HEK293 (cell line): ENCODE data around the gene HSCB.

Experiments
- ZBTB17 ChIP-seq: fragments of 450-650 bp; formaldehyde crosslinking; IDR thresholded peaks from 2 replicates; pipeline ENCODE4 v1.5.1; 2016; ENCODE audit warnings: missing biosample characterization, missing genetic modification characterization
- ZNF121 ChIP-seq: fragments of 450-650 bp; formaldehyde crosslinking; IDR thresholded peaks from 2 replicates; pipeline ENCODE4 v1.5.1; 2016; ENCODE audit warnings: missing biosample characterization, missing genetic modification characterization
- ZNF274 ChIP-seq, 2 experiments: fragments of 200-500 bp in 1 of 2; fragments of 450-650 bp in 1 of 2; sonication (Bioruptor generic) in 1 of 2; formaldehyde crosslinking in 1 of 2; IDR thresholded peaks; 2 replicates each; pipeline versions ENCODE4 v1.5.1 to v1.6.1; 2014 to 2016; ENCODE audit warnings: borderline replicate concordance in 1 of 2, inconsistent platforms in 1 of 2, low read length in 1 of 2, missing biosample characterization in 1 of 2, missing genetic modification characterization in 1 of 2
- ZNF510 ChIP-seq: fragments of 450-650 bp; formaldehyde crosslinking; IDR thresholded peaks from 2 replicates; pipeline ENCODE4 v1.5.1; 2018; ENCODE audit warnings: mild to moderate bottlenecking, missing genetic modification characterization, missing biosample characterization; ENCODE audit not compliant: insufficient replicate concordance
- ZNF530 ChIP-seq: fragments of 450-650 bp; formaldehyde crosslinking; IDR thresholded peaks from 2 replicates; pipeline ENCODE4 v1.5.1; 2016; ENCODE audit warnings: low read depth, missing biosample characterization, missing genetic modification characterization
- ZNF76 ChIP-seq: fragments of 450-650 bp; formaldehyde crosslinking; IDR thresholded peaks from 2 replicates; pipeline ENCODE4; 2016; ENCODE audit warnings: low read depth, missing biosample characterization, missing genetic modification characterization, borderline replicate concordance
- ZNF830 ChIP-seq: fragments of 450-650 bp; IDR thresholded peaks from 2 replicates; pipeline ENCODE4 v1.5.0; 2018; ENCODE audit warnings: missing biosample characterization, missing genetic modification characterization, low read depth, mild to moderate bottlenecking, moderate library complexity
- TF ChIP-seq, protein P1 (sequence below): fragments of 450-650 bp; formaldehyde crosslinking; IDR thresholded peaks from 2 replicates; pipeline ENCODE4 v1.5.1; 2016; ENCODE audit warnings: missing biosample characterization, missing genetic modification characterization
- TF ChIP-seq, protein P2 (sequence below): fragments of 450-650 bp; formaldehyde crosslinking; IDR thresholded peaks from 2 replicates; pipeline ENCODE4 v1.5.1; 2016; ENCODE audit warnings: missing biosample characterization, missing genetic modification characterization

DNA sequence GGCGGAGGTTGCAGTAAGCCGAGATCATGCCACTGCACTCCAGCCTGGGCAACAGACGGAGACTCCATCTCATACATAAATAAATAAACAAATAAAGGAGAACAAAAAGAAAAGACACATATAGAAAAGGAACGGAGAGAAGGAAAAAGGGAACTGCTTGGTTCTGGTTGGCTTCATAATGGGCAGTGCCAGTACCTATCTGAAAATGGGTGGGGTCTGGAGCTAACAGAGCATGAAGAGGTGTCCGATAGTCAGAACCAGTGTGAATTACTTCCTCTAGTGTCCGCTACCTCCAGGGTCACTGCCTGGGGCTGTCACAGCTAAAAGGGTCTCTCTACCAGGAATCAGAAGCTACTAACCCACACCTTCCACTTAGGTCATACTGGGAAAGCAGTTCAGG lies 35.0 kb upstream of the HSCB start:
- no peak for TF ChIP-seq ZNF530 (tag by site-specific recombination)
- TF ChIP-seq ZNF510 = no peak
- TF ChIP-seq, protein P1, sequence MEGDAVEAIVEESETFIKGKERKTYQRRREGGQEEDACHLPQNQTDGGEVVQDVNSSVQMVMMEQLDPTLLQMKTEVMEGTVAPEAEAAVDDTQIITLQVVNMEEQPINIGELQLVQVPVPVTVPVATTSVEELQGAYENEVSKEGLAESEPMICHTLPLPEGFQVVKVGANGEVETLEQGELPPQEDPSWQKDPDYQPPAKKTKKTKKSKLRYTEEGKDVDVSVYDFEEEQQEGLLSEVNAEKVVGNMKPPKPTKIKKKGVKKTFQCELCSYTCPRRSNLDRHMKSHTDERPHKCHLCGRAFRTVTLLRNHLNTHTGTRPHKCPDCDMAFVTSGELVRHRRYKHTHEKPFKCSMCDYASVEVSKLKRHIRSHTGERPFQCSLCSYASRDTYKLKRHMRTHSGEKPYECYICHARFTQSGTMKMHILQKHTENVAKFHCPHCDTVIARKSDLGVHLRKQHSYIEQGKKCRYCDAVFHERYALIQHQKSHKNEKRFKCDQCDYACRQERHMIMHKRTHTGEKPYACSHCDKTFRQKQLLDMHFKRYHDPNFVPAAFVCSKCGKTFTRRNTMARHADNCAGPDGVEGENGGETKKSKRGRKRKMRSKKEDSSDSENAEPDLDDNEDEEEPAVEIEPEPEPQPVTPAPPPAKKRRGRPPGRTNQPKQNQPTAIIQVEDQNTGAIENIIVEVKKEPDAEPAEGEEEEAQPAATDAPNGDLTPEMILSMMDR (tag by site-specific recombination) = no peak
- no peak for TF ChIP-seq ZBTB17 (tag by site-specific recombination)
- no peak for TF ChIP-seq ZNF121 (tag by site-specific recombination)
- no peak for TF ChIP-seq ZNF830 (tag by site-specific recombination)
- TF ChIP-seq, protein P2, sequence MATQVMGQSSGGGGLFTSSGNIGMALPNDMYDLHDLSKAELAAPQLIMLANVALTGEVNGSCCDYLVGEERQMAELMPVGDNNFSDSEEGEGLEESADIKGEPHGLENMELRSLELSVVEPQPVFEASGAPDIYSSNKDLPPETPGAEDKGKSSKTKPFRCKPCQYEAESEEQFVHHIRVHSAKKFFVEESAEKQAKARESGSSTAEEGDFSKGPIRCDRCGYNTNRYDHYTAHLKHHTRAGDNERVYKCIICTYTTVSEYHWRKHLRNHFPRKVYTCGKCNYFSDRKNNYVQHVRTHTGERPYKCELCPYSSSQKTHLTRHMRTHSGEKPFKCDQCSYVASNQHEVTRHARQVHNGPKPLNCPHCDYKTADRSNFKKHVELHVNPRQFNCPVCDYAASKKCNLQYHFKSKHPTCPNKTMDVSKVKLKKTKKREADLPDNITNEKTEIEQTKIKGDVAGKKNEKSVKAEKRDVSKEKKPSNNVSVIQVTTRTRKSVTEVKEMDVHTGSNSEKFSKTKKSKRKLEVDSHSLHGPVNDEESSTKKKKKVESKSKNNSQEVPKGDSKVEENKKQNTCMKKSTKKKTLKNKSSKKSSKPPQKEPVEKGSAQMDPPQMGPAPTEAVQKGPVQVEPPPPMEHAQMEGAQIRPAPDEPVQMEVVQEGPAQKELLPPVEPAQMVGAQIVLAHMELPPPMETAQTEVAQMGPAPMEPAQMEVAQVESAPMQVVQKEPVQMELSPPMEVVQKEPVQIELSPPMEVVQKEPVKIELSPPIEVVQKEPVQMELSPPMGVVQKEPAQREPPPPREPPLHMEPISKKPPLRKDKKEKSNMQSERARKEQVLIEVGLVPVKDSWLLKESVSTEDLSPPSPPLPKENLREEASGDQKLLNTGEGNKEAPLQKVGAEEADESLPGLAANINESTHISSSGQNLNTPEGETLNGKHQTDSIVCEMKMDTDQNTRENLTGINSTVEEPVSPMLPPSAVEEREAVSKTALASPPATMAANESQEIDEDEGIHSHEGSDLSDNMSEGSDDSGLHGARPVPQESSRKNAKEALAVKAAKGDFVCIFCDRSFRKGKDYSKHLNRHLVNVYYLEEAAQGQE (tag by site-specific recombination) = no peak
- no peak for TF ChIP-seq ZNF76 (tag by site-specific recombination)
- TF ChIP-seq ZNF274 (IDR thresholded peaks at IDR 0.05; ENCODE audit: low read length) = no peak
- TF ChIP-seq ZNF274 (tag by site-specific recombination; IDR thresholded peaks at IDR 0.05; ENCODE audit: borderline replicate concordance) = no peak
